ENCODE results near the gene COPZ1.
A peak's percentile ranks its signal among the peaks of the same experiment; 100 is the strongest.

COPZ1 gene

GRCh38 chr12:54300225-54300731 lies 24.7 kb upstream of the COPZ1 start:
- TF ChIP-seq, protein P1, sequence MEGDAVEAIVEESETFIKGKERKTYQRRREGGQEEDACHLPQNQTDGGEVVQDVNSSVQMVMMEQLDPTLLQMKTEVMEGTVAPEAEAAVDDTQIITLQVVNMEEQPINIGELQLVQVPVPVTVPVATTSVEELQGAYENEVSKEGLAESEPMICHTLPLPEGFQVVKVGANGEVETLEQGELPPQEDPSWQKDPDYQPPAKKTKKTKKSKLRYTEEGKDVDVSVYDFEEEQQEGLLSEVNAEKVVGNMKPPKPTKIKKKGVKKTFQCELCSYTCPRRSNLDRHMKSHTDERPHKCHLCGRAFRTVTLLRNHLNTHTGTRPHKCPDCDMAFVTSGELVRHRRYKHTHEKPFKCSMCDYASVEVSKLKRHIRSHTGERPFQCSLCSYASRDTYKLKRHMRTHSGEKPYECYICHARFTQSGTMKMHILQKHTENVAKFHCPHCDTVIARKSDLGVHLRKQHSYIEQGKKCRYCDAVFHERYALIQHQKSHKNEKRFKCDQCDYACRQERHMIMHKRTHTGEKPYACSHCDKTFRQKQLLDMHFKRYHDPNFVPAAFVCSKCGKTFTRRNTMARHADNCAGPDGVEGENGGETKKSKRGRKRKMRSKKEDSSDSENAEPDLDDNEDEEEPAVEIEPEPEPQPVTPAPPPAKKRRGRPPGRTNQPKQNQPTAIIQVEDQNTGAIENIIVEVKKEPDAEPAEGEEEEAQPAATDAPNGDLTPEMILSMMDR (IDR thresholded peaks at IDR 0.05; ENCODE audit: low read length, missing control alignments), result no peak
- H3K4me3 ChIP-seq (replicated peaks; ENCODE audit: low read depth, low read length), result peak overlapping the region; percentile 37
- DNase-seq (ENCODE audit: low read depth), result no peak

DNA sequence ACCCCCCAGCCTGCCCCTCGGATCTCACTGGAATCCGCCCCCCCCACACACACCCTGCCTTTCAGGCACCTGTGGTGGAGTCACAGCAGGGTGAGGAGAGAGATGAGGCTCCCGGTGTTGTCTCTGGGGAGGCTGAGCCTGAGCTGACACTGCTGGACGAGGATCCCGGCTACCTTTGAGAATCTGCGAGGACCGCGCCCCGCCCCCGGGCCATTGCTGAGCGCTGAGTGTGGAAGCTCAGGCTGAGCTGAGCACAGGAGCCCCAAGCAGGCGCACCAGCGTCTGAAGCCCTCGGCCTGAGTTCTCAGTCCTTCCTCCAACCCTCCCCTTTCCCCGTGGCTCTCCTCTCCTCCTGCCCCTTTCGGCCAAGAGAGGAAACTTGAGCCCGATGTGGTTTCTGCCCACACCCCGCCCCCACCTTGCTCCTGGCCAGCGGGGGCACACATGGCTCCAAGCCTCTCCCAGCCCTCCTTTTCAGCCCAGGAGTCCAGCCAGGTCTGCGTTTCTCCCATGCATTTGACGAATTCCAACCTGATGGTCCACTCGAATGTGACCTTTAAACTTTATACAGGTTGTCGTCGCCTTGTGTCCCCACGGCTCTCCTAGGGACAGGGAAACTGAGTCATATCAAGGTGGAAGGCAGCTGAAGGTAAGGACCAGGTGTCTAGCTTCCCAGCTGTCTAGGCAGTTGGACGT lies 24.1 kb upstream of the COPZ1 start, which contains the start of gene NFE2:
TSS of gene NFE2 (minus strand) at position 284 of the 696 bp plus-strand sequence. CDS start 5,767 bp downstream, outside the sequence.
- TF ChIP-seq, protein P1 (IDR thresholded peaks at IDR 0.05; ENCODE audit: low read length, missing control alignments), result peak; percentile 11
- peak; percentile 61 for DNase-seq (ENCODE audit: low read depth)
- H3K4me3 ChIP-seq (replicated peaks; ENCODE audit: low read depth, low read length), result peak within 1 kb of the TSS; percentile 37

DNA sequence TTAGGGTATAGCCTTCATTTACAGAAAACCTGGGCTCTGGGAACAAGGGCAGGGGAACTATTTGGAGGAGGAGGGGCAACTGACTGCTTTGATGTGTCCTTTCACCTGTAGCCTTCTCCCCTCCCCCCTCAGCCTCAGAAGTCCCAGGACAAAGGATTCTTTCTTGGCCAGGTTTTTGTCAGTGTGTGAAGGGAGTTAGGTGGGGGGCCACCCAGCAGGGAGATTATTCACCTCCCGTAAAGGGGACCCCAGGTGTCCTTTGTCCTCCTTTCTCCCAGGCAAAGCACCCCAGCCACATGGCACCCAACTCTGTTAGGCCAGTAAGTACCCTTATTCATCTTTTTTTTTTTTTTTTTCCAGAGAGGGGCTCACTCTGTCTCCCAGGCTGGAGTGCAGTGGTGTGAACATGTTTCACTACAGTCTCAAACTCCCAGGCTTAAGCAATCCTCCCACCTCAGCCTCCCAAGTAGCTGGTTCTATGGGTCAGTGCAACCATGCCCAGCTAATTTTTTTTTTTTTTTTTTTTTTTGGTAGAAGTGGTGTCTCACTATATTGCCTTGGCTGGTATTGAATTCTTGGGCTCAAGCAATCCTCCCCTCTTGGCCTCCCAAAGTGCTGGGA lies 23.4 kb upstream of the COPZ1 start:
- TF ChIP-seq, protein P1 (IDR thresholded peaks at IDR 0.05; ENCODE audit: low read length, missing control alignments), result no peak
- H3K4me3 ChIP-seq (replicated peaks; ENCODE audit: low read depth, low read length), result no peak overlapping the region
- DNase-seq (ENCODE audit: low read depth), result no peak

DNA sequence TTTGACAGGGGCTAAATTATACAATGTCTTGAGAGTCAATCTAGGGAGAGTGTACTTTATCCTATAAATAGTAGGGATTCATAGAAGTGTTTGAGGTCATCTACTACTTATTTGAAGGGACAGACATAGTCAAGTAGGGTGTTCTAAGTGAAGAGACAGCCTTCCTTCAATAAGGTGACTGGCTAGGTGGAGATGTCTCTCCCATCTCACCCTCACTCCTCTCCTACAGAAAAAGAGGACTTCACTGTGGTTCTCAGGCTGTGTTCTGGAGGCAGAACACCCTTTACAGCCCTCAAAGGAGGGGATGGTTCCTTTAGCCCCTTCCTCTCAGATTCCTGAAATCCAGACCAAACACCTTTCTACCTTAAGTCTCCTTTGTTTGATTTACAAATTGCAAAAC lies 21.3 kb upstream of the COPZ1 start:
- no peak for DNase-seq (ENCODE audit: low read depth)
- no peak overlapping the region for H3K4me3 ChIP-seq (replicated peaks; ENCODE audit: low read depth, low read length)
- TF ChIP-seq, protein P1 (IDR thresholded peaks at IDR 0.05; ENCODE audit: low read length, missing control alignments), result no peak

GRCh38 chr12:54304187-54304810 lies 20.6 kb upstream of the COPZ1 start:
- no peak overlapping the region for H3K4me3 ChIP-seq (replicated peaks; ENCODE audit: low read depth, low read length)

GRCh38 chr12:54306925-54307741 lies 17.8 kb upstream of the COPZ1 start:
- no peak overlapping the region for H3K4me3 ChIP-seq (replicated peaks; ENCODE audit: low read depth, low read length)
- DNase-seq (ENCODE audit: low read depth), result peak; percentile 82
- TF ChIP-seq, protein P1 (IDR thresholded peaks at IDR 0.05; ENCODE audit: low read length, missing control alignments), result no peak

More at GRCh38 chr12:54304187-54304810, 20.6 kb upstream of the COPZ1 start:
- peak; percentile 74 for DNase-seq (ENCODE audit: low read depth)
- TF ChIP-seq, protein P1 (IDR thresholded peaks at IDR 0.05; ENCODE audit: low read length, missing control alignments), result no peak
